Right ventricle myocardium superior (tissue), 1 donor: Measurements from ENCODE around the gene TMEM139. TPM values are rescaled to one million over a fixed set of nuclear protein-coding genes. Genes with fewer than 3 reads are reported as not detected.
A peak's percentile ranks its signal among the peaks of the same experiment; 100 is the strongest.

Experiments
- ATAC-seq: fragments of 200-7000 bp; cut with Tn5 transposase; one replicate; pipeline ENCODE4 v1.9.1; 2020; ENCODE audit warnings: mild to moderate bottlenecking; ENCODE audit not compliant: poor library complexity
- DNase-seq: peaks from one replicate; pipeline ENCODE4 v3.0.0-alpha.2; 2020
- intact Hi-C: fragments of 100-400 bp; cut with DNase I; formaldehyde crosslinking; loops from one replicate; pipeline ENCODE4 v1.11.2; 2022
- total RNA-seq: library from RNA; stranded (reverse); fragmentation: NEBNext Ultra II Directional; extraction: Animal tissue kit (Norgen Biotek cat#: 25700); gene quantifications from one replicate; pipeline ENCODE4 v1.2.1, GENCODE V29; 2021
- donor health status: DM: no; HTN: yes; CAD: no; lungs with severe emphysema.

TMEM139 gene
- total RNA-seq, 1 donor from 2014 or later, result 16.1 TPM

- peak; percentile 92 for ATAC-seq
- DNase-seq, result peak; percentile 85
- intact Hi-C loops, result loop anchor here (2.0 to 5.0 kb wide), 2 partner anchors 65 to 298 kb away; no protein-coding TSS in a partner anchor
Observed at GRCh38 chr7:143305423-143306070, 20.8 kb downstream of the TMEM139 start.

GRCh38 chr7:143308632-143309031 lies 23.9 kb downstream of the TMEM139 start:
- intact Hi-C loops, result loop anchor here (5.0 kb wide), 1 partner anchor 301 kb away; no protein-coding TSS in a partner anchor
- peak; percentile 40 for ATAC-seq
- DNase-seq, result no peak

- intact Hi-C loops, result no loop called here
Observed at GRCh38 chr7:143314127-143314526, 29.4 kb downstream of the TMEM139 start.

GRCh38 chr7:143315776-143316175 lies 31.0 kb downstream of the TMEM139 start, which contains the start of gene CLCN1:
Gene CLCN1, plus strand, starts transcription at chr7:143316111. Its CDS starts 102 bp downstream, at chr7:143316213.
- intact Hi-C loops, result no loop called here
- DNase-seq, result no peak
- ATAC-seq, result no peak

More at GRCh38 chr7:143314127-143314526, 29.4 kb downstream of the TMEM139 start:
- DNase-seq (no peak), ATAC-seq (no peak)

GRCh38 chr7:143316492-143316891 lies 31.7 kb downstream of the TMEM139 start:
- ATAC-seq, result no peak
- intact Hi-C loops, result no loop called here
- DNase-seq, result no peak

- intact Hi-C loops, result no loop called here
- ATAC-seq (peak; percentile 65), DNase-seq (peak; percentile 58)
Observed at GRCh38 chr7:143318661-143319060, 33.9 kb downstream of the TMEM139 start.

GRCh38 chr7:143320620-143321019 lies 35.9 kb downstream of the TMEM139 start:
- no peak for ATAC-seq
- intact Hi-C loops, result loop anchor here (10.0 kb wide), 1 partner anchor 94 kb away; no protein-coding TSS in a partner anchor

GRCh38 chr7:143321242-143321641 lies 36.5 kb downstream of the TMEM139 start:
- ATAC-seq, result no peak
- intact Hi-C loops, result loop anchor here (10.0 kb wide), 1 partner anchor 94 kb away; no protein-coding TSS in a partner anchor
- no peak for DNase-seq

More at GRCh38 chr7:143320620-143321019, 35.9 kb downstream of the TMEM139 start:
- no peak for DNase-seq

GRCh38 chr7:143321734-143322133 lies 37.0 kb downstream of the TMEM139 start:
- ATAC-seq, result peak; percentile 38
- DNase-seq, result peak; percentile 47
- intact Hi-C loops, result loop anchor here (10.0 kb wide), 1 partner anchor 93 kb away; no protein-coding TSS in a partner anchor

GRCh38 chr7:143322760-143323633 lies 38.2 kb downstream of the TMEM139 start:
- intact Hi-C loops, result loop anchor here (10.0 kb wide), 1 partner anchor 92 kb away; no protein-coding TSS in a partner anchor
- DNase-seq (peak; percentile 54), ATAC-seq (peak; percentile 63)

- ATAC-seq, result no peak
- intact Hi-C loops, result loop anchor here (10.0 kb wide), 1 partner anchor 91 kb away; no protein-coding TSS in a partner anchor
- no peak for DNase-seq
Observed at GRCh38 chr7:143323653-143324052, 38.9 kb downstream of the TMEM139 start.

GRCh38 chr7:143325240-143325639 lies 40.5 kb downstream of the TMEM139 start:
- DNase-seq, result no peak
- ATAC-seq, result no peak
- intact Hi-C loops, result loop anchor here (10.0 kb wide), 1 partner anchor 90 kb away; no protein-coding TSS in a partner anchor

GRCh38 chr7:143327903-143328302 lies 43.1 kb downstream of the TMEM139 start:
- no peak for DNase-seq
- no peak for ATAC-seq
- intact Hi-C loops, result loop anchor here (10.0 kb wide), 1 partner anchor 87 kb away; no protein-coding TSS in a partner anchor

GRCh38 chr7:143329471-143330170 lies 44.9 kb downstream of the TMEM139 start:
- ATAC-seq (no peak), DNase-seq (no peak)
- intact Hi-C loops, result loop anchor here (10.0 kb wide), 1 partner anchor 85 kb away; no protein-coding TSS in a partner anchor

- intact Hi-C loops, result no loop called here
- DNase-seq (no peak), ATAC-seq (no peak)
Observed at GRCh38 chr7:143331179-143331801, 46.5 kb downstream of the TMEM139 start.

- ATAC-seq (no peak), DNase-seq (no peak)
- intact Hi-C loops, result no loop called here
Observed at GRCh38 chr7:143334244-143334643, 49.5 kb downstream of the TMEM139 start.

- no peak for ATAC-seq
- DNase-seq, result no peak
- intact Hi-C loops, result no loop called here
Observed at GRCh38 chr7:143337216-143337615, 52.5 kb downstream of the TMEM139 start.
